HCT116 (cell line): ENCODE results near the gene PRR9. TPM values are rescaled to one million over a fixed set of nuclear protein-coding genes. Genes with fewer than 3 reads are reported as not detected.
"Not testable (repeated sequence)": the region's sequence is repeated elsewhere in the genome, so short reads cannot be mapped to it uniquely, and the experiment has no call there.

ENCODE experiments used
- ATAC-seq: fragments of 200-7000 bp; cut with Tn5 transposase; 2 replicates; pipeline ENCODE4 v1.9.1; 2020; ENCODE audit warnings: mild to moderate bottlenecking, moderate library complexity
- BruUV-seq: library from RNA; stranded (reverse); fragments of 400-500 nt; replicated peaks from 2 replicates; lab custom pipeline; 2021; lab: Mats Ljungman, UMichigan
- CTCF ChIA-PET: fragments of 300-600 bp; sonication (Branson Sonifier 250); formaldehyde crosslinking; loops from one replicate; lab custom pipeline; 2021; ENCODE audit warnings: antibody characterized with exemption; lab: Charles Lee
- POLR2A ChIA-PET: fragments of 300-600, 350-600 bp; sonication (Branson Sonifier 250); formaldehyde crosslinking; loops from one replicate; lab custom pipeline; 2021; ENCODE audit warnings: antibody characterized with exemption; lab: Charles Lee
- RAD21 ChIA-PET, 2 experiments: fragments of 300-600 bp; sonication (Branson Sonifier 250); formaldehyde crosslinking; loops; one replicate each; lab custom pipeline; 2023; ENCODE audit warnings: low total read pairs in 2 of 2; ENCODE audit not compliant: uncharacterized antibody in 2 of 2, unreplicated experiment in 2 of 2, low non-redundant PET in 1 of 2; lab: Charles Lee
- DNase-seq: peaks from one replicate; pipeline ENCODE4 v3.0.0-alpha.2; 2010; ENCODE audit warnings: low read depth, low spot score
- H2AFZ ChIP-seq: fragments of 200-600 bp; shearing (Covaris generic), sonication (generic); 2 replicates; pipeline ENCODE4 v1.6.1; 2017; ENCODE audit warnings: low read depth, mixed run types, mixed read lengths, antibody characterized with exemption, low read length; ENCODE audit not compliant: poor library complexity, severe bottlenecking
- H3K27ac ChIP-seq: 2 replicates; pipeline ENCODE4 v1.5.1; 2012; ENCODE audit warnings: low read depth, low read length
- H3K27me3 ChIP-seq: fragments of 200-600 bp; sonication (generic); 2 replicates; pipeline ENCODE4 v1.6.1; 2016; ENCODE audit warnings: mixed run types, low read length, mixed read lengths; ENCODE audit not compliant: insufficient read depth
- H3K36me3 ChIP-seq, 2 experiments: fragments of 200-500 bp in 1 of 2; fragments of 200-600 bp in 1 of 2; sonication (Bioruptor generic) in 1 of 2; sonication (generic) in 1 of 2; 2 replicates each; pipeline versions ENCODE4 v1.5.1 to v1.6.1; 2014 to 2016; ENCODE audit warnings: low read length in 2 of 2, inconsistent platforms in 1 of 2, mixed read lengths in 1 of 2, mixed run types in 1 of 2; ENCODE audit not compliant: insufficient read depth in 2 of 2, control insufficient read depth in 1 of 2
- H3K4me1 ChIP-seq, 2 experiments: fragments of 200-600 bp in 1 of 2; sonication (generic) in 1 of 2; 2 replicates each; pipeline versions ENCODE4 v1.5.1 to v1.6.1; 2012 to 2017; ENCODE audit warnings: low read length in 2 of 2, inconsistent platforms in 1 of 2, mild to moderate bottlenecking in 1 of 2, mixed read lengths in 1 of 2, mixed run types in 1 of 2, moderate library complexity in 1 of 2; ENCODE audit not compliant: insufficient read depth in 2 of 2, control insufficient read depth in 1 of 2
- H3K4me2 ChIP-seq: fragments of 200-600 bp; sonication (generic); 2 replicates; pipeline ENCODE4 v1.6.1; 2017; ENCODE audit warnings: mixed run types, low read length, mixed read lengths
- H3K4me3 ChIP-seq, 2 experiments: fragments of 200-600 bp in 1 of 2; sonication (generic) in 1 of 2; replicated peaks in 1 of 2; 2 replicates each; pipeline ENCODE4 v1.5.1; 2011 to 2016; ENCODE audit warnings: low read length in 2 of 2, control low read depth in 1 of 2, low read depth in 1 of 2, mild to moderate bottlenecking in 1 of 2, mixed read lengths in 1 of 2, mixed run types in 1 of 2
- H3K79me2 ChIP-seq: fragments of 200-600 bp; sonication (generic); 2 replicates; pipeline ENCODE4 v1.6.1; 2017; ENCODE audit warnings: mild to moderate bottlenecking, mixed run types, low read length, moderate library complexity, mixed read lengths; ENCODE audit not compliant: insufficient read depth
- H3K9ac ChIP-seq: fragments of 200-600 bp; sonication (generic); 2 replicates; pipeline ENCODE4 v1.6.1; 2016; ENCODE audit warnings: low read length, mixed read lengths
- H3K9me2 ChIP-seq: fragments of 200-600 bp; sonication (generic), shearing (Covaris generic); 2 replicates; pipeline ENCODE4 v1.6.1; 2017; ENCODE audit warnings: mixed run types, mild to moderate bottlenecking, moderate library complexity; ENCODE audit not compliant: insufficient read depth
- H3K9me3 ChIP-seq, 2 experiments: fragments of 200-500 bp in 1 of 2; fragments of 200-600 bp in 1 of 2; sonication (Bioruptor generic) in 1 of 2; sonication (generic) in 1 of 2; 2 replicates each; pipeline ENCODE4 v1.6.1; 2014 to 2017; ENCODE audit warnings: low read length in 2 of 2, mixed read lengths in 2 of 2, inconsistent platforms in 1 of 2, low read depth in 1 of 2, mild to moderate bottlenecking in 1 of 2, mixed run types in 1 of 2, moderate library complexity in 1 of 2; ENCODE audit not compliant: control insufficient read depth in 1 of 2, insufficient read depth in 1 of 2
- H4K20me1 ChIP-seq: fragments of 200-600 bp; sonication (generic), shearing (Covaris generic); 2 replicates; pipeline ENCODE4 v1.6.1; 2017; ENCODE audit warnings: mixed run types, mild to moderate bottlenecking, moderate library complexity; ENCODE audit not compliant: insufficient read depth
- EZH2phosphoT487 ChIP-seq: fragments of 200-600 bp; IDR thresholded peaks from 2 replicates; pipeline ENCODE4 v1.6.1; 2018; ENCODE audit warnings: antibody characterized with exemption, borderline replicate concordance
- FOSL1 ChIP-seq: IDR thresholded peaks from 2 replicates; pipeline ENCODE4 v1.6.1; 2012; ENCODE audit warnings: low read depth
- JUND ChIP-seq: IDR thresholded peaks from 2 replicates; pipeline ENCODE4 v1.6.1; 2012
- MAX ChIP-seq: IDR thresholded peaks from 2 replicates; pipeline ENCODE4 v1.6.1; 2012
- SRF ChIP-seq: IDR thresholded peaks from 2 replicates; pipeline ENCODE4 v1.6.1; 2012; ENCODE audit warnings: low read depth
- ZNF274 ChIP-seq: fragments of 200-500 bp; sonication (Bioruptor generic); IDR thresholded peaks from 2 replicates; pipeline ENCODE4 v1.6.1; 2014; ENCODE audit warnings: mild to moderate bottlenecking, low read depth, low read length, inconsistent platforms
- intact Hi-C: fragments of 100-400 bp; cut with micrococcal nuclease; formaldehyde crosslinking; loops from 2 replicates; pipeline ENCODE4 v1.10.0; 2022
- total RNA-seq: library from RNA; stranded (reverse); gene quantifications from one replicate; pipeline ENCODE4 v1.2.1, GENCODE V29; 2021; ENCODE audit not compliant: unreplicated experiment

Gene PRR9
- total RNA-seq, 1 experiment from 2014 or later = not detected

GRCh38 chr1:153180556-153180955 is 36.8 kb upstream of the PRR9 start:
- H4K20me1 ChIP-seq = no peaks in the 10 kb centered on the region
- H3K4me2 ChIP-seq = no peak overlapping the region
- H3K27me3 ChIP-seq = peaks cover 27% of the 10 kb centered on the region
- ChIA-PET CTCF (no interaction called here), RAD21 (no interaction called here), POLR2A (no interaction called here)
- no TSS peak for BruUV-seq
- H3K79me2 ChIP-seq = no peaks in the 10 kb centered on the region
- H3K9me2 ChIP-seq = no peaks in the 10 kb centered on the region
- no peak overlapping the region for H2AFZ ChIP-seq
- no peak overlapping the region for H3K27ac ChIP-seq
- no peaks in the 10 kb centered on the region for H3K9me3 ChIP-seq
- no peak for ATAC-seq
- intact Hi-C loops = no loop called here
- TF ChIP-seq EZH2phosphoT487 (no peak), FOSL1 (no peak), ZNF274 (no peak), MAX (no peak), SRF (no peak), JUND (no peak)
- H3K4me3 ChIP-seq = no peak overlapping the region
- no peaks in the 10 kb centered on the region for H3K4me1 ChIP-seq
- H3K9ac ChIP-seq = no peak overlapping the region
- no peak for DNase-seq
- no peaks in the 10 kb centered on the region for H3K36me3 ChIP-seq

GRCh38 chr1:153188301-153188700 is 29.1 kb upstream of the PRR9 start:
- H3K27ac ChIP-seq, H3K79me2 ChIP-seq, intact Hi-C loops, RAD21 ChIA-PET, H3K4me3 ChIP-seq, CTCF ChIA-PET, H3K9ac ChIP-seq, BruUV-seq, H2AFZ ChIP-seq, H3K9me3 ChIP-seq, DNase-seq, H4K20me1 ChIP-seq, ATAC-seq, POLR2A ChIA-PET, H3K36me3 ChIP-seq, H3K4me1 ChIP-seq, H3K9me2 ChIP-seq, H3K4me2 ChIP-seq: not testable (repeated sequence)
- H3K27me3 ChIP-seq = peaks cover 16% of the 10 kb centered on the region; the same call in 1 of the 2 replicates
